Measurements from ENCODE around the gene RASA2. TPM values are rescaled to one million over a fixed set of nuclear protein-coding genes. Genes with fewer than 3 reads are reported as not detected.

Gene RASA2
- total RNA-seq = 10 to 100 TPM; 34.7 to 35.0 TPM

- intact Hi-C loops (cut with micrococcal nuclease) = loop anchor here (1.0 to 2.0 kb wide), 4 partner anchors 48 to 390 kb away; partner anchors contain the start of gene ATP1B3
- POLR2A ChIA-PET = interaction anchor here (0.6 to 4.6 kb wide), 19 partner anchors 13 to 390 kb away, joined by 3 to 90 read pairs (median 5); partner anchors contain the start of gene ATP1B3
- H3K9me3 Mint-ChIP-seq = no peaks in the 10 kb centered on the region
- peaks cover 11% of the 10 kb centered on the region for H3K36me3 Mint-ChIP-seq
- peak; percentile 74 for DNase-seq
- H3K27ac Mint-ChIP-seq = peak within 1 kb of the TSS; percentile 94
- CTCF ChIA-PET = interaction anchor here (0.7 to 5.6 kb wide), 11 partner anchors 10 to 252 kb away, joined by 3 to 34 read pairs (median 4); partner anchors contain the start of gene RNF7
- peaks cover 59% of the 10 kb centered on the region for H3K4me1 Mint-ChIP-seq (ENCODE audit: low read depth)
- H3K27me3 Mint-ChIP-seq = no peaks in the 10 kb centered on the region
- H3K4me3 Mint-ChIP-seq = peak within 1 kb of the TSS; percentile 84
Observed at GRCh38 chr3:141486746-141487520, at the start of gene RASA2. Gene RASA2 (plus strand): TSS chr3:141487027. CDS start chr3:141487084, 57 bp downstream.

- CTCF ChIA-PET = interaction anchor here (0.6 to 5.3 kb wide), 17 partner anchors 9 to 208 kb away, joined by 3 to 72 read pairs (median 6); partner anchors contain the start of genes PXYLP1 and ZBTB38
Observed at GRCh38 chr3:141439589-141439988, 47.2 kb upstream of the RASA2 start.

GRCh38 chr3:141440942-141441341 is 45.9 kb upstream of the RASA2 start:
- Mint-ChIP-seq H3K9me3 (no peaks in the 10 kb centered on the region), H3K36me3 (peaks cover 42% of the 10 kb centered on the region), H3K4me1 (ENCODE audit: low read depth) (peaks cover 55% of the 10 kb centered on the region), H3K4me3 (no peak overlapping the region), H3K27me3 (no peaks in the 10 kb centered on the region), H3K27ac (peak overlapping the region; percentile 94)
- POLR2A ChIA-PET = interaction anchor here (1.1 to 2.2 kb wide), 4 partner anchors 27 to 134 kb away, joined by 3 to 11 read pairs (median 4); no protein-coding TSS in a partner anchor
- intact Hi-C loops (cut with micrococcal nuclease) = loop anchor here (1.0 to 2.0 kb wide), 7 partner anchors 11 to 130 kb away; no protein-coding TSS in a partner anchor
- DNase-seq = no peak
- CTCF ChIA-PET = interaction anchor here (0.6 to 5.3 kb wide), 21 partner anchors 12 to 514 kb away, joined by 3 to 72 read pairs (median 9); partner anchors contain the start of genes PXYLP1 and ZBTB38

More at GRCh38 chr3:141439589-141439988, 47.2 kb upstream of the RASA2 start:
- Mint-ChIP-seq H3K4me3 (peak overlapping the region; percentile 15), H3K4me1 (ENCODE audit: low read depth) (peaks cover 54% of the 10 kb centered on the region), H3K27me3 (no peaks in the 10 kb centered on the region), H3K36me3 (peaks cover 34% of the 10 kb centered on the region), H3K27ac (peak overlapping the region; percentile 94), H3K9me3 (no peaks in the 10 kb centered on the region)
- POLR2A ChIA-PET = interaction anchor here (2.2 kb wide), 1 partner anchor 26 kb away, joined by 11 read pairs; no protein-coding TSS in a partner anchor
- intact Hi-C loops (cut with micrococcal nuclease) = loop anchor here (1.0 kb wide), 1 partner anchor 48 kb away; the partner anchor contains the start of gene RASA2
- DNase-seq = peak; percentile 34

GRCh38 chr3:141441381-141442364 is 45.2 kb upstream of the RASA2 start:
- intact Hi-C loops (cut with micrococcal nuclease) = loop anchor here (1.0 to 2.0 kb wide), 7 partner anchors 11 to 130 kb away; no protein-coding TSS in a partner anchor
- ChIA-PET POLR2A (interaction anchor here (0.7 to 2.2 kb wide), 4 partner anchors 28 to 135 kb away, joined by 3 to 11 read pairs (median 4); no protein-coding TSS in a partner anchor), CTCF (interaction anchor here (0.6 to 5.3 kb wide), 35 partner anchors 9 to 513 kb away, joined by 3 to 72 read pairs (median 5); partner anchors contain the start of genes PXYLP1 and ZBTB38)
- peaks cover 42% of the 10 kb centered on the region for H3K36me3 Mint-ChIP-seq
- H3K9me3 Mint-ChIP-seq = no peaks in the 10 kb centered on the region
- H3K4me1 Mint-ChIP-seq (ENCODE audit: low read depth) = peaks cover 51% of the 10 kb centered on the region
- no peaks in the 10 kb centered on the region for H3K27me3 Mint-ChIP-seq
- peak; percentile 90 for DNase-seq
- no peak overlapping the region for H3K4me3 Mint-ChIP-seq
- H3K27ac Mint-ChIP-seq = peak overlapping the region; percentile 94

- no peak overlapping the region for H3K27ac Mint-ChIP-seq
Observed at GRCh38 chr3:141442446-141442845, 44.4 kb upstream of the RASA2 start.

GRCh38 chr3:141442914-141443313 is 43.9 kb upstream of the RASA2 start:
- no peak for DNase-seq
- H3K27me3 Mint-ChIP-seq = no peaks in the 10 kb centered on the region
- H3K4me1 Mint-ChIP-seq (ENCODE audit: low read depth) = peaks cover 47% of the 10 kb centered on the region
- no peaks in the 10 kb centered on the region for H3K9me3 Mint-ChIP-seq
- CTCF ChIA-PET = interaction anchor here (1.3 to 5.3 kb wide), 12 partner anchors 10 to 211 kb away, joined by 3 to 72 read pairs (median 9); partner anchors contain the start of genes PXYLP1 and ZBTB38
- POLR2A ChIA-PET = no interaction called here
- no peak overlapping the region for H3K27ac Mint-ChIP-seq
- peaks cover 44% of the 10 kb centered on the region for H3K36me3 Mint-ChIP-seq
- intact Hi-C loops (cut with micrococcal nuclease) = no loop called here
- H3K4me3 Mint-ChIP-seq = no peak overlapping the region

More at GRCh38 chr3:141442446-141442845, 44.4 kb upstream of the RASA2 start:
- Mint-ChIP-seq H3K4me3 (no peak overlapping the region), H3K9me3 (no peaks in the 10 kb centered on the region), H3K4me1 (ENCODE audit: low read depth) (peaks cover 47% of the 10 kb centered on the region), H3K36me3 (peaks cover 42% of the 10 kb centered on the region), H3K27me3 (no peaks in the 10 kb centered on the region)
- intact Hi-C loops (cut with micrococcal nuclease) = no loop called here
- ChIA-PET CTCF (interaction anchor here (0.8 to 5.3 kb wide), 23 partner anchors 8 to 246 kb away, joined by 3 to 72 read pairs (median 9); partner anchors contain the start of genes PXYLP1 and ZBTB38), POLR2A (no interaction called here)
- no peak for DNase-seq

- ChIA-PET POLR2A (no interaction called here), CTCF (interaction anchor here (0.6 to 4.9 kb wide), 2 partner anchors 74 to 140 kb away, joined by 3 to 63 read pairs; partner anchors contain the start of gene ZBTB38)
- Mint-ChIP-seq H3K27ac (no peak overlapping the region), H3K9me3 (no peaks in the 10 kb centered on the region), H3K4me1 (ENCODE audit: low read depth) (peaks cover 47% of the 10 kb centered on the region), H3K4me3 (no peak overlapping the region), H3K36me3 (peaks cover 37% of the 10 kb centered on the region), H3K27me3 (no peaks in the 10 kb centered on the region)
- intact Hi-C loops (cut with micrococcal nuclease) = no loop called here
- no peak for DNase-seq
Observed at GRCh38 chr3:141444586-141445285, 42.1 kb upstream of the RASA2 start.

GRCh38 chr3:141445990-141446389 is 40.8 kb upstream of the RASA2 start:
- intact Hi-C loops (cut with micrococcal nuclease) = no loop called here
- Mint-ChIP-seq H3K27me3 (no peaks in the 10 kb centered on the region), H3K27ac (no peak overlapping the region), H3K36me3 (peaks cover 37% of the 10 kb centered on the region), H3K4me3 (no peak overlapping the region), H3K4me1 (ENCODE audit: low read depth) (peaks cover 42% of the 10 kb centered on the region), H3K9me3 (no peaks in the 10 kb centered on the region)
- ChIA-PET POLR2A (no interaction called here), CTCF (interaction anchor here (5.2 to 6.0 kb wide), 2 partner anchors 14 to 85 kb away, joined by 31 to 47 read pairs; no protein-coding TSS in a partner anchor)
- DNase-seq = no peak

GRCh38 chr3:141446737-141447136 is 40.1 kb upstream of the RASA2 start:
- intact Hi-C loops (cut with micrococcal nuclease) = no loop called here
- CTCF ChIA-PET = interaction anchor here (5.2 to 6.0 kb wide), 2 partner anchors 13 to 86 kb away, joined by 31 to 47 read pairs; no protein-coding TSS in a partner anchor
- Mint-ChIP-seq H3K9me3 (no peaks in the 10 kb centered on the region), H3K27me3 (no peaks in the 10 kb centered on the region), H3K4me1 (ENCODE audit: low read depth) (peaks cover 37% of the 10 kb centered on the region), H3K36me3 (peaks cover 37% of the 10 kb centered on the region), H3K27ac (no peak overlapping the region), H3K4me3 (no peak overlapping the region)
- POLR2A ChIA-PET = no interaction called here
- DNase-seq = no peak

GRCh38 chr3:141447383-141447782 is 39.4 kb upstream of the RASA2 start:
- peaks cover 33% of the 10 kb centered on the region for H3K36me3 Mint-ChIP-seq
- H3K9me3 Mint-ChIP-seq = no peaks in the 10 kb centered on the region
- ChIA-PET POLR2A (no interaction called here), CTCF (interaction anchor here (1.2 to 6.0 kb wide), 3 partner anchors 12 to 142 kb away, joined by 3 to 47 read pairs (median 31); no protein-coding TSS in a partner anchor)
- no peaks in the 10 kb centered on the region for H3K27me3 Mint-ChIP-seq
- H3K4me1 Mint-ChIP-seq (ENCODE audit: low read depth) = peaks cover 32% of the 10 kb centered on the region
- no peak overlapping the region for H3K4me3 Mint-ChIP-seq
- DNase-seq = no peak
- intact Hi-C loops (cut with micrococcal nuclease) = no loop called here
- no peak overlapping the region for H3K27ac Mint-ChIP-seq
